Mesenchymal stem cell (in vitro differentiated cells and primary cell): Measurements from ENCODE around the gene KLK5.

Experiments used
- DNase-seq: peaks from one replicate; pipeline ENCODE4 v3.0.0-alpha.2; 2013
- H2AFZ ChIP-seq: one replicate; pipeline ENCODE4 v1.6.1; 2013; ENCODE audit warnings: low read depth, mild to moderate bottlenecking, control low read depth, inconsistent platforms, low read length, moderate library complexity
- H2AK5ac ChIP-seq: 2 replicates; pipeline ENCODE4 v1.6.1; 2013; ENCODE audit warnings: low read length, moderate library complexity, mild to moderate bottlenecking, inconsistent platforms; ENCODE audit not compliant: severe bottlenecking
- H2BK120ac ChIP-seq: one replicate; pipeline ENCODE4 v1.6.1; 2013; ENCODE audit warnings: low read depth, mild to moderate bottlenecking, inconsistent platforms, low read length, moderate library complexity
- H2BK12ac ChIP-seq, 2 experiments: one replicate each; pipeline ENCODE4 v1.6.1; 2013; ENCODE audit warnings: inconsistent platforms in 2 of 2, low read length in 2 of 2, mild to moderate bottlenecking in 2 of 2, moderate library complexity in 2 of 2, control low read depth in 1 of 2
- H2BK15ac ChIP-seq: one replicate; pipeline ENCODE4 v1.6.1; 2013; ENCODE audit warnings: mild to moderate bottlenecking, low read depth, inconsistent platforms; ENCODE audit not compliant: poor library complexity, severe bottlenecking
- H2BK5ac ChIP-seq: 2 replicates; pipeline ENCODE4 v1.6.1; 2013; ENCODE audit warnings: low read depth, mild to moderate bottlenecking, low read length, control low read depth, inconsistent platforms; ENCODE audit not compliant: poor library complexity, severe bottlenecking
- H3K14ac ChIP-seq, 2 experiments: one replicate each; pipeline ENCODE4 v1.6.1; 2013; ENCODE audit warnings: inconsistent platforms in 2 of 2, low read length in 2 of 2, control low read depth in 1 of 2, mild to moderate bottlenecking in 1 of 2, moderate library complexity in 1 of 2
- H3K18ac ChIP-seq, 2 experiments: one replicate each; pipeline ENCODE4 v1.6.1; 2013; ENCODE audit warnings: inconsistent platforms in 2 of 2, low read length in 2 of 2, control low read depth in 1 of 2, low read depth in 1 of 2, mild to moderate bottlenecking in 1 of 2
- H3K23ac ChIP-seq, 2 experiments: one replicate each; pipeline ENCODE4 v1.6.1; 2013; ENCODE audit warnings: inconsistent platforms in 2 of 2, low read length in 2 of 2, mild to moderate bottlenecking in 2 of 2, moderate library complexity in 2 of 2, control low read depth in 1 of 2
- H3K27ac ChIP-seq: 2 replicates; pipeline ENCODE4 v1.5.1; 2013; ENCODE audit warnings: mild to moderate bottlenecking, moderate library complexity, low read length, control low read depth, inconsistent platforms; ENCODE audit not compliant: poor library complexity, severe bottlenecking
- H3K27me3 ChIP-seq, 2 experiments: 2 replicates each; pipeline versions ENCODE4 v1.6.1 to v1.7.0; 2013; ENCODE audit warnings: low read length in 2 of 2, mild to moderate bottlenecking in 2 of 2, moderate library complexity in 2 of 2, control low read depth in 1 of 2, inconsistent platforms in 1 of 2; ENCODE audit not compliant: control insufficient read depth in 1 of 2, insufficient read depth in 1 of 2
- H3K36me3 ChIP-seq, 2 experiments: 2 replicates each; pipeline versions ENCODE4 v1.6.1 to v1.7.0; 2013; ENCODE audit warnings: low read length in 2 of 2, control low read depth in 1 of 2, inconsistent platforms in 1 of 2, low read depth in 1 of 2, mild to moderate bottlenecking in 1 of 2; ENCODE audit not compliant: insufficient read depth in 2 of 2, control insufficient read depth in 1 of 2
- H3K4ac ChIP-seq, 2 experiments: one replicate each; pipeline ENCODE4 v1.6.1; 2013; ENCODE audit warnings: inconsistent platforms in 2 of 2, low read length in 2 of 2, mild to moderate bottlenecking in 2 of 2, moderate library complexity in 2 of 2, control low read depth in 1 of 2, low read depth in 1 of 2
- H3K4me1 ChIP-seq: 2 replicates; pipeline ENCODE4 v1.6.1; 2013; ENCODE audit warnings: low read depth, low read length, control low read depth; ENCODE audit not compliant: control insufficient read depth, insufficient read depth
- H3K4me2 ChIP-seq: 2 replicates; pipeline ENCODE4 v1.6.1; 2013; ENCODE audit warnings: low read length, mild to moderate bottlenecking, inconsistent platforms; ENCODE audit not compliant: poor library complexity, severe bottlenecking
- H3K4me3 ChIP-seq, 2 experiments: 2 replicates each; pipeline versions ENCODE4 v1.5.1 to v1.7.0; 2013; ENCODE audit warnings: low read length in 2 of 2, mild to moderate bottlenecking in 2 of 2, control low read depth in 1 of 2, low read depth in 1 of 2; ENCODE audit not compliant: insufficient read depth in 1 of 2
- H3K79me1 ChIP-seq: replicated peaks from 2 replicates; pipeline ENCODE4 v1.6.1; 2013; ENCODE audit warnings: mild to moderate bottlenecking, control low read depth, low read length, inconsistent platforms; ENCODE audit not compliant: poor library complexity, severe bottlenecking
- H3K9ac ChIP-seq: 2 replicates; pipeline ENCODE4 v1.7.0; 2013; ENCODE audit warnings: mild to moderate bottlenecking, low read length, moderate library complexity
- H3K9me3 ChIP-seq: 2 replicates; pipeline ENCODE4 v1.7.0; 2013; ENCODE audit warnings: mild to moderate bottlenecking, low read length; ENCODE audit not compliant: control insufficient read depth
- H4K8ac ChIP-seq: one replicate; pipeline ENCODE4 v1.6.1; 2013; ENCODE audit warnings: inconsistent platforms, mild to moderate bottlenecking, low read length, moderate library complexity
- H4K91ac ChIP-seq: one replicate; pipeline ENCODE4 v1.6.1; 2013; ENCODE audit warnings: mild to moderate bottlenecking, low read length, inconsistent platforms
- WGBS: methylation state at CpG from one replicate; pipeline ENCODE4 v1.1.7; 2013; ENCODE audit warnings: mixed read lengths; 5-methylcytosine and 5-hydroxymethylcytosine counted together

Gene KLK5

GRCh38 chr19:50925734-50926133 is 27.1 kb downstream of the KLK5 start:
- 89% methylated on average over 2 of the region's 2 CpGs for WGBS
- Histone ChIP-seq H4K8ac (no peak overlapping the region), H3K4me3 (no peak overlapping the region), H2AFZ (no peak overlapping the region), H3K9me3 (no peaks in the 10 kb centered on the region), H4K91ac (no peak overlapping the region), H3K4me1 (no peaks in the 10 kb centered on the region), H2BK5ac (no peak overlapping the region), H3K9ac (no peak overlapping the region), H3K36me3 (no peaks in the 10 kb centered on the region), H3K4me2 (no peak overlapping the region), H2BK120ac (no peak overlapping the region), H3K27ac (no peak overlapping the region), H2AK5ac (no peak overlapping the region), H3K18ac (no peak overlapping the region), H3K4ac (no peak overlapping the region), H3K23ac (no peak overlapping the region), H3K14ac (no peak overlapping the region), H2BK12ac (no peak overlapping the region), H2BK15ac (no peak overlapping the region), H3K27me3 (peaks cover 0 to 42% of the 10 kb centered on the region in 2 experiments), H3K79me1 (no peaks in the 10 kb centered on the region)
- DNase-seq = no peak

GRCh38 chr19:50924586-50924985 is 28.3 kb downstream of the KLK5 start:
- H2AFZ ChIP-seq = no peak overlapping the region
- H4K91ac ChIP-seq = no peak overlapping the region
- peaks cover 0 to 46% of the 10 kb centered on the region in 2 experiments for H3K27me3 ChIP-seq
- no peak overlapping the region for H2BK5ac ChIP-seq
- DNase-seq = no peak
- 83% methylated on average over 6 of the region's 6 CpGs for WGBS
- H2BK15ac ChIP-seq = no peak overlapping the region
- no peaks in the 10 kb centered on the region for H3K79me1 ChIP-seq
- H2AK5ac ChIP-seq = no peak overlapping the region
- H3K18ac ChIP-seq = no peak overlapping the region
- H4K8ac ChIP-seq = no peak overlapping the region
- no peak overlapping the region for H3K14ac ChIP-seq
- no peaks in the 10 kb centered on the region for H3K4me1 ChIP-seq
- H3K4me2 ChIP-seq = no peak overlapping the region
- H2BK12ac ChIP-seq = no peak overlapping the region
- H3K4ac ChIP-seq = no peak overlapping the region
- H3K36me3 ChIP-seq = no peaks in the 10 kb centered on the region
- H3K9me3 ChIP-seq = no peaks in the 10 kb centered on the region
- no peak overlapping the region for H3K4me3 ChIP-seq
- H3K27ac ChIP-seq = no peak overlapping the region
- H3K9ac ChIP-seq = no peak overlapping the region
- H3K23ac ChIP-seq = no peak overlapping the region
- H2BK120ac ChIP-seq = no peak overlapping the region

DNA sequence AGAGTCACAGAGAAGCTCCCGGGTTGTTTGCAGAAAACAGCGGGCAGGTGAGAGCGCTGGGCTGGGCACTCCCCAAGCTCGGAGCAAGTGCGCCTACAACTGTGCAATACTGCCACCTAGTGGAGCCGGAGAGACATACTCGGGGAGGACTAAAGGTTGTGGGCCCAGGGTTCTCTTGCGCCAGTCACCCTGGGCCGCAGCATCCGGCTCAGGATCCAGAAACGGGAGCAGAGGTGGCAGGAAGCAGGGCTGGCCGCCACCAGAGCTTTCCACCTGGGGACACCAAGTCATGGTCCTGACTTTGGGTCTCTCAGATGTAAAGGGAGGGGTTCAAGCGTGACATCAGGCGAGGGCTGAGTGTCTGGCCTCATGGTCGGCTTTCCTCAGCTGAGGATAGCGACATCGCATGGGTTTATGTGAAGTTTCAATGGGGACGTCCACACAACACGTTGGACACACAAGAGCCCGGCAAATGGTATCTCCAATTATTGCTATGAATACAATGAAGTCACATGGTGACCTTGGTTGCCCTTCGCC is 30.5 kb downstream of the KLK5 start:
- WGBS = 27% methylated on average over 20 of the region's 21 CpGs
- Histone ChIP-seq H2AFZ (no peak overlapping the region), H3K23ac (no peak overlapping the region), H2BK5ac (no peak overlapping the region), H3K18ac (no peak overlapping the region), H3K4me3 (no peak overlapping the region), H4K8ac (no peak overlapping the region), H3K79me1 (no peaks in the 10 kb centered on the region), H3K4me1 (no peaks in the 10 kb centered on the region), H3K27me3 (peaks cover 0 to 46% of the 10 kb centered on the region in 2 experiments), H3K4me2 (no peak overlapping the region), H3K4ac (no peak overlapping the region), H4K91ac (no peak overlapping the region), H2BK12ac (no peak overlapping the region), H2AK5ac (no peak overlapping the region), H3K27ac (no peak overlapping the region), H3K9ac (peak overlapping the region; percentile 51), H3K9me3 (no peaks in the 10 kb centered on the region), H3K14ac (no peak overlapping the region), H2BK120ac (no peak overlapping the region), H2BK15ac (no peak overlapping the region), H3K36me3 (no peaks in the 10 kb centered on the region)
- DNase-seq = peak; percentile 55

GRCh38 chr19:50921426-50922316 is 31.2 kb downstream of the KLK5 start:
- no peaks in the 10 kb centered on the region for H3K9me3 ChIP-seq
- 35% methylated on average over 10 of the region's 12 CpGs for WGBS
- peak overlapping the region; percentile 26 for H3K9ac ChIP-seq

More at GRCh38 chr19:50921426-50922316, 31.2 kb downstream of the KLK5 start:
- H4K91ac ChIP-seq = no peak overlapping the region
- no peak overlapping the region for H2BK12ac ChIP-seq
- peaks cover 0 to 46% of the 10 kb centered on the region in 2 experiments for H3K27me3 ChIP-seq
- H3K14ac ChIP-seq = no peak overlapping the region
- no peak overlapping the region for H3K27ac ChIP-seq
- no peak overlapping the region for H2AFZ ChIP-seq
- no peak overlapping the region for H3K4ac ChIP-seq
- H3K79me1 ChIP-seq = no peaks in the 10 kb centered on the region
- H3K23ac ChIP-seq = no peak overlapping the region
- no peak overlapping the region for H3K4me2 ChIP-seq
- no peaks in the 10 kb centered on the region for H3K36me3 ChIP-seq
- H2AK5ac ChIP-seq = no peak overlapping the region
- no peak overlapping the region for H3K18ac ChIP-seq
- no peak overlapping the region for H2BK5ac ChIP-seq
- peak overlapping the region in 1 of 2 experiments; percentile 34 for H3K4me3 ChIP-seq
- H2BK120ac ChIP-seq = no peak overlapping the region
- no peak overlapping the region for H4K8ac ChIP-seq
- no peak for DNase-seq
- H2BK15ac ChIP-seq = no peak overlapping the region
- H3K4me1 ChIP-seq = no peaks in the 10 kb centered on the region
